OCI-LY1 (cell line): ENCODE data around the gene PDK2.

Experiments used
- H2AFZ ChIP-seq: fragments of 200-600 bp; sonication (generic), shearing (Covaris generic); 2 replicates; pipeline ENCODE4 v1.6.0; 2014; ENCODE audit warnings: antibody characterized with exemption, mild to moderate bottlenecking, low read length
- H3F3A ChIP-seq: fragments of 200-600 bp; sonication (generic), shearing (Covaris generic); 2 replicates; pipeline ENCODE4 v1.6.0; 2014; ENCODE audit warnings: mild to moderate bottlenecking, antibody characterized with exemption, low read length, moderate library complexity; ENCODE audit not compliant: insufficient read depth
- H3K27ac ChIP-seq: fragments of 200-600 bp; sonication (generic); 2 replicates; pipeline ENCODE4 v1.5.1; 2014; ENCODE audit warnings: low read length, mixed run types, mild to moderate bottlenecking, low read depth; ENCODE audit not compliant: poor library complexity, severe bottlenecking
- H3K27me3 ChIP-seq: fragments of 200-600 bp; sonication (generic); 2 replicates; pipeline ENCODE4 v1.6.0; 2014; ENCODE audit warnings: antibody characterized with exemption, mild to moderate bottlenecking, low read length, moderate library complexity; ENCODE audit not compliant: insufficient read depth
- H3K36me3 ChIP-seq: fragments of 200-600 bp; sonication (generic); 2 replicates; pipeline ENCODE4 v1.6.1; 2014; ENCODE audit warnings: mild to moderate bottlenecking, antibody characterized with exemption, low read length, moderate library complexity, mixed read lengths; ENCODE audit not compliant: insufficient read depth
- H3K4me1 ChIP-seq: fragments of 200-600 bp; sonication (generic); 2 replicates; pipeline ENCODE4 v1.5.1; 2014; ENCODE audit warnings: mild to moderate bottlenecking, low read length, moderate library complexity; ENCODE audit not compliant: insufficient read depth, severe bottlenecking
- H3K4me2 ChIP-seq: fragments of 200-600 bp; sonication (generic), shearing (Covaris generic); 2 replicates; pipeline ENCODE4 v1.6.1; 2014; ENCODE audit warnings: low read length
- H3K4me3 ChIP-seq: fragments of 200-600 bp; sonication (generic); 2 replicates; pipeline ENCODE4 v1.5.1; 2014; ENCODE audit warnings: low read length, low read depth, mild to moderate bottlenecking, mixed read lengths; ENCODE audit not compliant: poor library complexity, severe bottlenecking
- H3K79me2 ChIP-seq: fragments of 200-600 bp; shearing (Covaris generic); 2 replicates; pipeline ENCODE4 v1.6.1; 2016; ENCODE audit warnings: mixed run types, low read length, mixed read lengths; ENCODE audit not compliant: insufficient read depth
- H3K9ac ChIP-seq: fragments of 200-600 bp; sonication (generic), shearing (Covaris generic); 2 replicates; pipeline ENCODE4 v1.6.1; 2014; ENCODE audit warnings: mild to moderate bottlenecking, low read length, mixed read lengths
- H3K9me2 ChIP-seq: fragments of 200-600 bp; sonication (generic), shearing (Covaris generic); 2 replicates; pipeline ENCODE4 v1.6.1; 2014; ENCODE audit warnings: low read depth, mild to moderate bottlenecking, low read length, mixed read lengths
- H3K9me3 ChIP-seq: fragments of 200-600 bp; shearing (Covaris generic); 2 replicates; pipeline ENCODE4 v1.6.1; 2014; ENCODE audit warnings: low read length, mixed read lengths
- H4K20me1 ChIP-seq: fragments of 200-600 bp; sonication (generic), shearing (Covaris generic); 2 replicates; pipeline ENCODE4 v1.6.0; 2016; ENCODE audit warnings: mild to moderate bottlenecking, low read length; ENCODE audit not compliant: insufficient read depth
- CTCF ChIP-seq: fragments of 200-600 bp; sonication (generic), shearing (Covaris generic); IDR thresholded peaks from 2 replicates; pipeline ENCODE4 v1.5.1; 2017; ENCODE audit warnings: mild to moderate bottlenecking, antibody characterized with exemption, low read length, moderate library complexity, mixed read lengths
- EZH2 ChIP-seq: fragments of 200-600 bp; sonication (generic), shearing (Covaris generic); IDR thresholded peaks from 2 replicates; pipeline ENCODE4 v1.8.0; 2017; ENCODE audit warnings: borderline replicate concordance, mixed run types, mild to moderate bottlenecking, antibody characterized with exemption, low read length, moderate library complexity, mixed read lengths

Gene PDK2

GRCh38 chr17:50079334-50080095 lies 15.6 kb upstream of the PDK2 start:
- Histone ChIP-seq H3K9ac (no peak overlapping the region), H4K20me1 (no peaks in the 10 kb centered on the region), H3K27me3 (no peaks in the 10 kb centered on the region), H2AFZ (no peak overlapping the region), H3K79me2 (no peaks in the 10 kb centered on the region), H3K4me2 (no peak overlapping the region), H3K4me3 (no peak overlapping the region), H3F3A (no peaks in the 10 kb centered on the region), H3K4me1 (peaks cover 22% of the 10 kb centered on the region), H3K9me3 (no peaks in the 10 kb centered on the region), H3K27ac (no peak overlapping the region), H3K36me3 (no peaks in the 10 kb centered on the region), H3K9me2 (no peaks in the 10 kb centered on the region)
- TF ChIP-seq EZH2 (no peak), CTCF (peak; percentile 100)

GRCh38 chr17:50080096-50080480 lies 15.1 kb upstream of the PDK2 start:
- Histone ChIP-seq H3K27me3 (no peaks in the 10 kb centered on the region), H4K20me1 (no peaks in the 10 kb centered on the region), H3K36me3 (no peaks in the 10 kb centered on the region), H3F3A (no peaks in the 10 kb centered on the region), H3K4me2 (no peak overlapping the region), H3K4me3 (no peak overlapping the region), H3K79me2 (no peaks in the 10 kb centered on the region), H3K9ac (no peak overlapping the region), H3K27ac (peak overlapping the region; percentile 24), H2AFZ (no peak overlapping the region), H3K9me3 (no peaks in the 10 kb centered on the region), H3K9me2 (no peaks in the 10 kb centered on the region), H3K4me1 (peaks cover 22% of the 10 kb centered on the region)
- TF ChIP-seq CTCF (no peak), EZH2 (no peak)

GRCh38 chr17:50080827-50081226 lies 14.3 kb upstream of the PDK2 start:
- Histone ChIP-seq H4K20me1 (no peaks in the 10 kb centered on the region), H2AFZ (no peak overlapping the region), H3K79me2 (no peaks in the 10 kb centered on the region), H3K36me3 (no peaks in the 10 kb centered on the region), H3K4me1 (peaks cover 22% of the 10 kb centered on the region), H3K4me2 (no peak overlapping the region; the same call in 1 of the 2 replicates), H3K9me2 (no peaks in the 10 kb centered on the region), H3K27ac (peak overlapping the region; percentile 24), H3K27me3 (no peaks in the 10 kb centered on the region), H3F3A (no peaks in the 10 kb centered on the region), H3K9ac (no peak overlapping the region), H3K9me3 (no peaks in the 10 kb centered on the region), H3K4me3 (no peak overlapping the region)
- TF ChIP-seq EZH2 (no peak), CTCF (no peak)
